Stomach (tissue), 9 donors: Measurements from ENCODE around the gene LCN12. TPM values are rescaled to one million over a fixed set of nuclear protein-coding genes. Genes with fewer than 3 reads are reported as not detected.

Experiments used
- DNase-seq, 2 donors: peaks; one replicate each; pipeline versions ENCODE4 v3.0.0 to v3.0.0-alpha.2; 2013 to 2019
- H3K27ac ChIP-seq, 5 donors: fragments of 200-600 bp in 4 of 5; sonication (generic) in 4 of 5; one replicate each; pipeline ENCODE4 v1.5.1; 2013 to 2019; ENCODE audit warnings: mild to moderate bottlenecking in 1 of 5, moderate library complexity in 1 of 5
- H3K27me3 ChIP-seq, 3 donors: fragments of 200-600 bp; sonication (generic); one replicate each; pipeline ENCODE4 v1.5.1; 2017 to 2019; ENCODE audit warnings: mixed run types in 1 of 3
- H3K36me3 ChIP-seq, 4 donors: fragments of 200-600 bp; sonication (generic); 1 replicate in 3 of 4; 2 replicates in 1 of 4; pipeline ENCODE4 v1.5.1; 2016 to 2019
- H3K4me1 ChIP-seq, 4 donors: fragments of 200-600 bp; sonication (generic); one replicate each; pipeline ENCODE4 v1.5.1; 2016 to 2019
- H3K4me3 ChIP-seq, 4 donors: fragments of 200-600 bp; sonication (generic) in 3 of 4; one replicate each; pipeline ENCODE4 v1.5.1; 2016 to 2019; ENCODE audit warnings: mild to moderate bottlenecking in 1 of 4
- H3K9me3 ChIP-seq, 4 donors: fragments of 200-600 bp; sonication (generic); one replicate each; pipeline ENCODE4 v1.5.1; 2016 to 2019
- EP300 ChIP-seq: sonication (generic); formaldehyde crosslinking; IDR thresholded peaks from one replicate; pipeline ENCODE4 v1.6.1; 2017; ENCODE audit warnings: antibody characterized with exemption
- POLR2A ChIP-seq, 4 donors: fragments of 450-650 bp; IDR thresholded peaks; one replicate each; pipeline ENCODE4 v1.6.1; 2016; ENCODE audit warnings: antibody characterized with exemption in 4 of 4, control low read depth in 2 of 4, mild to moderate bottlenecking in 1 of 4, moderate library complexity in 1 of 4
- POLR2AphosphoS5 ChIP-seq, 3 donors: sonication (generic); formaldehyde crosslinking; IDR thresholded peaks; one replicate each; pipeline ENCODE4 v1.6.1; 2016; ENCODE audit warnings: antibody characterized with exemption in 3 of 3
- WGBS, 5 donors: extraction: QIAGEN DNeasy Blood & Tissue Kit in 3 of 5; methylation state at CpG; one replicate each; pipeline versions ENCODE4 v1.1.5 to v1.1.7; 2013 to 2018; 5-methylcytosine and 5-hydroxymethylcytosine counted together
- intact Hi-C: fragments of 100-400 bp; cut with DNase I; formaldehyde crosslinking; loops from one replicate; pipeline ENCODE4 v1.15.1; 2023; ENCODE audit warnings: low total_unique reads
- polyA plus RNA-seq, 3 donors: library from polyadenylated mRNA; stranded (reverse); fragments of 200-250 nt; gene quantifications; one replicate each; pipeline ENCODE4 v1.2.3, GENCODE V29; 2013
- total RNA-seq, 5 donors: library from RNA; depleted of rRNA; stranded (reverse); fragments of >200 nt; gene quantifications; one replicate each; pipeline versions ENCODE4 v1.1.0 to v1.2.3, GENCODE V29; 2014 to 2016
- TF ChIP-seq, protein P1 (sequence below), 7 experiments: fragments of 450-650 bp in 4 of 7; fragments of 200-600 bp in 3 of 7; sonication (generic) in 3 of 7; IDR thresholded peaks; one replicate each; pipeline ENCODE4 v1.5.1; 2016 to 2019; ENCODE audit warnings: antibody characterized with exemption in 7 of 7, control low read depth in 2 of 7, mild to moderate bottlenecking in 1 of 7
- donor health status: healthy with polysubstance abuse.
- donor health status: Bipolar disorder and iron deficiency.
- donor health status: healthy.

LCN12 gene
- total and polyA plus RNA-seq, 8 donors: 0.73 to 6.3 (median 2.3) TPM; not detected in 3

GRCh38 chr9:136945333-136946227, 6.5 kb upstream of the LCN12 start:
- Histone ChIP-seq H3K27ac (no peak overlapping the region), H3K4me3 (peak overlapping the region in 1 of 4 donors; percentile 99), H3K4me1 (peaks cover 39 to 66% (median 63%) of the 10 kb centered on the region in 4 donors), H3K36me3 (peaks cover 24 to 27% (median 27%) of the 10 kb centered on the region in 4 donors), H3K9me3 (no peaks in the 10 kb centered on the region), H3K27me3 (no peaks in the 10 kb centered on the region)
- 81 to 87% (median 83%) methylated on average over 14 to 30 of the region's 30 CpGs for WGBS, 5 donors
- DNase-seq: peak in 1 of 2 donors; percentile 35
- no peak for TF ChIP-seq EP300
- TF ChIP-seq POLR2AphosphoS5 (IDR thresholded peaks at IDR 0.05): no peak
- TF ChIP-seq, protein P1, sequence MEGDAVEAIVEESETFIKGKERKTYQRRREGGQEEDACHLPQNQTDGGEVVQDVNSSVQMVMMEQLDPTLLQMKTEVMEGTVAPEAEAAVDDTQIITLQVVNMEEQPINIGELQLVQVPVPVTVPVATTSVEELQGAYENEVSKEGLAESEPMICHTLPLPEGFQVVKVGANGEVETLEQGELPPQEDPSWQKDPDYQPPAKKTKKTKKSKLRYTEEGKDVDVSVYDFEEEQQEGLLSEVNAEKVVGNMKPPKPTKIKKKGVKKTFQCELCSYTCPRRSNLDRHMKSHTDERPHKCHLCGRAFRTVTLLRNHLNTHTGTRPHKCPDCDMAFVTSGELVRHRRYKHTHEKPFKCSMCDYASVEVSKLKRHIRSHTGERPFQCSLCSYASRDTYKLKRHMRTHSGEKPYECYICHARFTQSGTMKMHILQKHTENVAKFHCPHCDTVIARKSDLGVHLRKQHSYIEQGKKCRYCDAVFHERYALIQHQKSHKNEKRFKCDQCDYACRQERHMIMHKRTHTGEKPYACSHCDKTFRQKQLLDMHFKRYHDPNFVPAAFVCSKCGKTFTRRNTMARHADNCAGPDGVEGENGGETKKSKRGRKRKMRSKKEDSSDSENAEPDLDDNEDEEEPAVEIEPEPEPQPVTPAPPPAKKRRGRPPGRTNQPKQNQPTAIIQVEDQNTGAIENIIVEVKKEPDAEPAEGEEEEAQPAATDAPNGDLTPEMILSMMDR (IDR thresholded peaks at IDR 0.05): no peak
- TF ChIP-seq POLR2A (IDR thresholded peaks at IDR 0.05): no peak
- intact Hi-C loops: loop anchor here (10.0 kb wide), 1 partner anchor 91 kb away; the partner anchor contains the start of gene MAMDC4

DNA sequence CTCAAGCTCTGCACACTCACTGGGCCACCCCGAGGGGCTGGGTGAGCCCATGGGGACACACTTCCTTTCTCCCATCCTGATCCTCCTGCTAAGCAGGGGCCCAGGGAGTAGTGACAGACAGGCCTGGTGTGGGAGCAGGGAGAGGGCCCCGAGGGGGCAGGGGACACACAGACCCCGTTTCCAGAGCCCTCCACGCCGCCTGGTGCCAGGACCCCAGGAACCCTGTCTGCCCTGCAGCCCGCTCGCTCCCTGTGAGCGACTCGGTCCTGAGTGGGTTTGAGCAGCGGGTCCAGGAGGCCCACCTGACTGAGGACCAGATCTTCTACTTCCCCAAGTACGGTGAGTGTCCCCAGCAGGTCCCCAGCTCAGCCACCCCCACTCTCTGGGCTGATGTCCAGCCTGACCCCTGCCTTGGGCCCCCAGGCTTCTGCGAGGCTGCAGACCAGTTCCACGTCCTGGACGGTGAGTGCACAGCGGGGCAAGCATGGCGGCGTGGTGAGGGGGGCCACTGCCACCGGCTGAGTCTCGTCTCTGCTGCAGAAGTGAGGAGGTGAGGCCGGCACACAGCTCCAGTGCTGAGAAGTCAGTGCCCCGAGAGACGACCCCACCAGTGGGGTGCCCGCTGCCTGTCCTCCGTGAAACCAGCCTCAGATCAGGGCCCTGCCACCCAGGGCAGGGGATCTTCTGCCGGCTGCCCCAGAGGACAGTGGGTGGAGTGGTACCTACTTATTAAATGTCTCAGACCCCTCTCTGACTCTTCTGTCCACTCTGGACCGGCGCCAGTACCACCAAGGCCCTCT, 5.6 kb upstream of the LCN12 start:
- Histone ChIP-seq H3K36me3 (peaks cover 16 to 18% (median 18%) of the 10 kb centered on the region in 4 donors), H3K27me3 (no peaks in the 10 kb centered on the region), H3K27ac (peak overlapping the region in 1 of 5 donors; percentile 42), H3K9me3 (no peaks in the 10 kb centered on the region), H3K4me3 (no peak overlapping the region), H3K4me1 (peaks cover 44 to 75% (median 68%) of the 10 kb centered on the region in 4 donors)
- intact Hi-C loops: loop anchor here (10.0 kb wide), 1 partner anchor 92 kb away; the partner anchor contains the start of gene MAMDC4
- TF ChIP-seq EP300 (no peak), POLR2AphosphoS5 (IDR thresholded peaks at IDR 0.05) (no peak)
- TF ChIP-seq, protein P1 (IDR thresholded peaks at IDR 0.05): no peak
- WGBS, 5 donors: 69 to 81% (median 73%) methylated on average over 19 to 27 of the region's 27 CpGs
- peak in 1 of 2 donors; percentile 35 for DNase-seq

GRCh38 chr9:136947028-136947891, 4.8 kb upstream of the LCN12 start:
- H3K27ac ChIP-seq: peak overlapping the region; percentile 4 to 42 (median 36)

More at GRCh38 chr9:136947028-136947891, 4.8 kb upstream of the LCN12 start:
- DNase-seq: peak in 1 of 2 donors; percentile 27
- WGBS, 5 donors: 39 to 65% (median 45%) methylated on average over 19 to 26 of the region's 26 CpGs
- Histone ChIP-seq H3K4me3 (no peak overlapping the region), H3K27me3 (no peaks in the 10 kb centered on the region), H3K4me1 (peaks cover 44 to 73% (median 70%) of the 10 kb centered on the region in 4 donors), H3K36me3 (peaks cover 8 to 10% (median 10%) of the 10 kb centered on the region in 4 donors), H3K9me3 (no peaks in the 10 kb centered on the region)
- intact Hi-C loops: loop anchor here (10.0 kb wide), 1 partner anchor 92 kb away; the partner anchor contains the start of gene MAMDC4
- no peak for TF ChIP-seq EP300
- TF ChIP-seq, protein P1 (IDR thresholded peaks at IDR 0.05): no peak
